Neural crest cell (in vitro differentiated cells): ENCODE measurements around the gene LRRC15. TPM values are rescaled to one million over a fixed set of nuclear protein-coding genes. Genes with fewer than 3 reads are reported as not detected.
A peak's percentile ranks its signal among the peaks of the same experiment; 100 is the strongest.

ENCODE experiments used
- DNase-seq: peaks from one replicate; pipeline ENCODE4 v3.0.0; 2021; ENCODE audit warnings: low read depth, mixed read lengths, low spot score
- H3K27ac Mint-ChIP-seq: one replicate; pipeline ENCODE4 v1.8.0; 2021; ENCODE audit warnings: mild to moderate bottlenecking, mixed read lengths; ENCODE audit not compliant: unreplicated experiment
- H3K27me3 Mint-ChIP-seq: 2 replicates; pipeline ENCODE4 v1.8.0; 2021; ENCODE audit warnings: low read depth, mild to moderate bottlenecking, mixed read lengths
- H3K36me3 Mint-ChIP-seq: 2 replicates; pipeline ENCODE4 v1.8.0; 2021; ENCODE audit warnings: low read depth, mild to moderate bottlenecking, mixed read lengths
- H3K4me1 Mint-ChIP-seq: 2 replicates; pipeline ENCODE4 v1.8.0; 2021; ENCODE audit warnings: mixed read lengths
- H3K4me3 Mint-ChIP-seq: one replicate; pipeline ENCODE4 v1.8.0; 2021; ENCODE audit warnings: mild to moderate bottlenecking, mixed read lengths
- H3K9me3 Mint-ChIP-seq: 2 replicates; pipeline ENCODE4 v1.8.0; 2021; ENCODE audit warnings: mixed read lengths
- CTCF ChIP-seq: fragments of 200-600 bp; sonication (generic); conservative IDR thresholded peaks from 2 replicates; pipeline ENCODE4 v1.5.0; 2021; ENCODE audit warnings: antibody characterized with exemption, mild to moderate bottlenecking
- total RNA-seq: library from RNA; stranded (reverse); gene quantifications from 2 replicates; pipeline ENCODE4 v1.2.1, GENCODE V29; 2021

The LRRC15 gene
- total RNA-seq, 1 donor from 2014 or later: not detected

GRCh38 chr3:194350726-194351071, 18.8 kb downstream of the LRRC15 start:
- no peak for TF ChIP-seq CTCF
- Mint-ChIP-seq H3K4me1 (no peaks in the 10 kb centered on the region), H3K36me3 (no peaks in the 10 kb centered on the region), H3K27ac (no peak overlapping the region), H3K4me3 (no peak overlapping the region), H3K27me3 (no peaks in the 10 kb centered on the region), H3K9me3 (no peaks in the 10 kb centered on the region)
- no peak for DNase-seq

- no peak for DNase-seq
- peaks cover 8% of the 10 kb centered on the region for H3K27me3 Mint-ChIP-seq
- H3K4me1 Mint-ChIP-seq: peaks cover 7% of the 10 kb centered on the region
- H3K27ac Mint-ChIP-seq: no peak overlapping the region
- H3K36me3 Mint-ChIP-seq: no peaks in the 10 kb centered on the region
- no peak for TF ChIP-seq CTCF
- no peaks in the 10 kb centered on the region for H3K9me3 Mint-ChIP-seq
- H3K4me3 Mint-ChIP-seq: no peak overlapping the region
These were observed 21.2 kb downstream of the LRRC15 start for GRCh38 chr3:194348354-194348753.

GRCh38 chr3:194346621-194347020, 22.9 kb downstream of the LRRC15 start:
- H3K36me3 Mint-ChIP-seq: no peaks in the 10 kb centered on the region
- no peak overlapping the region for H3K4me3 Mint-ChIP-seq
- H3K9me3 Mint-ChIP-seq: no peaks in the 10 kb centered on the region
- peaks cover 17% of the 10 kb centered on the region for H3K27me3 Mint-ChIP-seq
- H3K4me1 Mint-ChIP-seq: peaks cover 7% of the 10 kb centered on the region
- no peak overlapping the region for H3K27ac Mint-ChIP-seq
- no peak for TF ChIP-seq CTCF
- no peak for DNase-seq

GRCh38 chr3:194346035-194346434, 23.5 kb downstream of the LRRC15 start:
- no peak for TF ChIP-seq CTCF
- no peak overlapping the region for H3K4me3 Mint-ChIP-seq
- H3K9me3 Mint-ChIP-seq: no peaks in the 10 kb centered on the region
- peaks cover 22% of the 10 kb centered on the region for H3K27me3 Mint-ChIP-seq
- no peak overlapping the region for H3K27ac Mint-ChIP-seq
- H3K36me3 Mint-ChIP-seq: no peaks in the 10 kb centered on the region
- DNase-seq: no peak
- peaks cover 7% of the 10 kb centered on the region for H3K4me1 Mint-ChIP-seq

GRCh38 chr3:194344012-194344411, 25.5 kb downstream of the LRRC15 start:
- Mint-ChIP-seq H3K9me3 (no peaks in the 10 kb centered on the region), H3K4me3 (no peak overlapping the region), H3K27me3 (peaks cover 32% of the 10 kb centered on the region), H3K4me1 (peaks cover 19% of the 10 kb centered on the region), H3K36me3 (no peaks in the 10 kb centered on the region), H3K27ac (no peak overlapping the region)
- peak; percentile 97 for TF ChIP-seq CTCF
- DNase-seq: peak; percentile 88

- H3K27me3 Mint-ChIP-seq: peaks cover 33% of the 10 kb centered on the region
- no peak for DNase-seq
- H3K4me1 Mint-ChIP-seq: peaks cover 20% of the 10 kb centered on the region
- H3K27ac Mint-ChIP-seq: no peak overlapping the region
- H3K36me3 Mint-ChIP-seq: no peaks in the 10 kb centered on the region
- H3K9me3 Mint-ChIP-seq: no peaks in the 10 kb centered on the region
- TF ChIP-seq CTCF: no peak
- H3K4me3 Mint-ChIP-seq: no peak overlapping the region
These were observed 26.0 kb downstream of the LRRC15 start for GRCh38 chr3:194343561-194343893.
